ENCODE measurements around the gene RIN3. TPM values are rescaled to one million over a fixed set of nuclear protein-coding genes. Genes with fewer than 3 reads are reported as not detected.

The RIN3 gene
- total and polyA plus RNA-seq, 8 donors, result 13.8 to 54.8 (median 18.0) TPM

DNA sequence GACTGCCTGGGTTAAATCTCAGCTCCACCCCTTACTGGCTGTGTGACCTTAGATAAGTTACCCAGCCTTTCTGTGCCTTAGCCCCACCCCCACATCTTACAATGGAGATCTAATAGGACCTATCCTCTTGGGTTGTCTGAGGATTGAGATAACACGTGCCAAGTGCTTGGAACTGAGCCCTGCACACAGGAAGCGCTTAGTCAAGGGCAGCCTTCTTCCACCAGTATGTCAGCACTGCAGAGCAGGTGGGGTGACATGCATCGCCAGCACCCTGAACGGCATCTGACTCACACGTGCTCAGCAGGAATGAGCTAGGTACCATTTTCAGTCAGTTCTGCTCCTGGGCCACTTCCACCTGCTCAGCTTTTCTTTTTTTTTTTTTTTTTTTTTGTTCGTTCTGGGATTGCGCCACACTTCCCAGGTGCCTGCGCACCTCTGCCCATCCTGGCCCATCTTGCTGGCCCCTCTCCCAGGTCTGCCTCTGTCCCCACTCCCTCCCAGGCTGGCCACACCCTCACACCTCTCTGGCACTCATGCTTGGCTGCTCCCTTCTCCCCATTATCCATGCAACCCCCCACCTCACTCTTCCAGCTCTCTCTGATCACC is 215.3 kb downstream of the RIN3 start:
- peak in 1 of 4 donors; percentile 65 for DNase-seq

DNA sequence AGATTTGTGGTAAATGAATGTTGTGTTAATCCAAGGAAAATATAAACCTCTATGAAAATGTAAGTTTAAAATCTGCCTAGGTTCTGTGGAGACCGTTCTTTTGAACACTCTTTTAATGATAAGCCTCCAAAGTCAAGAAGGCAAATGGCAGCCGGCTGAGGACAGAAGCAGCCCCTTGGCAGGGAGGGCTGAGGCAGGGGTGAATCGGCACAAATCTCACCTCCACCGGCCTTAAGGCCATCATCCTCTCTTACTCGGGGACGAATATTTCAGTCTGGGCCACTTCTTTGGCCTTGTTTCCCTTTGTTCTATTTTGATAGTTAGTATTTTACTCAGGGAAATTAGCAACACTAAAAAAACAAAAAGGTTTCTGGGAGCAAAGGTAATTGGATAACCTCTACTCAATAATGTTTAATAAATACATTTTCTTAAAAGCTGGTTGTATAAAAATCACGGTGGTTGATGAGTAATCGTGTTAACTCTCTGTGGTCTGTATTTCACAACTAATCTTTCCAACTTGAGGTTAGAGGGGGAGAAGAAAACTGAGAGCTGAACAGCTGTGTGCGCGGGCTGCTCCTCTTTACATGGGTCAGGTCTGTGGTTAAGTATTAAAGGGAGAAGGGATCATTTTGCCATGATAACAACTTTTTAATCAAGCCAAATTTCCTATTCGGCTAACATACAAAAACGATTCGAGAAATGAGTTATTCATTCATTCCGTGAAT is 216.2 kb downstream of the RIN3 start:
- Histone ChIP-seq H3K9me3 (no peaks in the 10 kb centered on the region), H3K27me3 (no peaks in the 10 kb centered on the region), H3K4me1 (peaks cover 19 to 54% of the 10 kb centered on the region in 2 donors), H3K4me3 (no peak overlapping the region), H3K36me3 (peaks cover 0 to 28% of the 10 kb centered on the region in 2 donors), H3K27ac (no peak overlapping the region)
- ATAC-seq (no peak), DNase-seq (no peak)
- intact Hi-C loops (cut with DNase I), result no loop called here
- TF ChIP-seq, protein P1, sequence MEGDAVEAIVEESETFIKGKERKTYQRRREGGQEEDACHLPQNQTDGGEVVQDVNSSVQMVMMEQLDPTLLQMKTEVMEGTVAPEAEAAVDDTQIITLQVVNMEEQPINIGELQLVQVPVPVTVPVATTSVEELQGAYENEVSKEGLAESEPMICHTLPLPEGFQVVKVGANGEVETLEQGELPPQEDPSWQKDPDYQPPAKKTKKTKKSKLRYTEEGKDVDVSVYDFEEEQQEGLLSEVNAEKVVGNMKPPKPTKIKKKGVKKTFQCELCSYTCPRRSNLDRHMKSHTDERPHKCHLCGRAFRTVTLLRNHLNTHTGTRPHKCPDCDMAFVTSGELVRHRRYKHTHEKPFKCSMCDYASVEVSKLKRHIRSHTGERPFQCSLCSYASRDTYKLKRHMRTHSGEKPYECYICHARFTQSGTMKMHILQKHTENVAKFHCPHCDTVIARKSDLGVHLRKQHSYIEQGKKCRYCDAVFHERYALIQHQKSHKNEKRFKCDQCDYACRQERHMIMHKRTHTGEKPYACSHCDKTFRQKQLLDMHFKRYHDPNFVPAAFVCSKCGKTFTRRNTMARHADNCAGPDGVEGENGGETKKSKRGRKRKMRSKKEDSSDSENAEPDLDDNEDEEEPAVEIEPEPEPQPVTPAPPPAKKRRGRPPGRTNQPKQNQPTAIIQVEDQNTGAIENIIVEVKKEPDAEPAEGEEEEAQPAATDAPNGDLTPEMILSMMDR (IDR thresholded peaks at IDR 0.05), result no peak

More for the DNA sequence above, 215.3 kb downstream of the RIN3 start:
- H3K9me3 ChIP-seq, result no peaks in the 10 kb centered on the region
- H3K27ac ChIP-seq, result no peak overlapping the region
- ATAC-seq, result peak; percentile 16
- H3K4me3 ChIP-seq, result no peak overlapping the region
- no peaks in the 10 kb centered on the region for H3K27me3 ChIP-seq
- H3K36me3 ChIP-seq, result peaks cover 0 to 28% of the 10 kb centered on the region in 2 donors
- TF ChIP-seq, protein P1 (IDR thresholded peaks at IDR 0.05), result no peak
- peaks cover 19 to 61% of the 10 kb centered on the region in 2 donors for H3K4me1 ChIP-seq
- intact Hi-C loops (cut with DNase I), result no loop called here

DNA sequence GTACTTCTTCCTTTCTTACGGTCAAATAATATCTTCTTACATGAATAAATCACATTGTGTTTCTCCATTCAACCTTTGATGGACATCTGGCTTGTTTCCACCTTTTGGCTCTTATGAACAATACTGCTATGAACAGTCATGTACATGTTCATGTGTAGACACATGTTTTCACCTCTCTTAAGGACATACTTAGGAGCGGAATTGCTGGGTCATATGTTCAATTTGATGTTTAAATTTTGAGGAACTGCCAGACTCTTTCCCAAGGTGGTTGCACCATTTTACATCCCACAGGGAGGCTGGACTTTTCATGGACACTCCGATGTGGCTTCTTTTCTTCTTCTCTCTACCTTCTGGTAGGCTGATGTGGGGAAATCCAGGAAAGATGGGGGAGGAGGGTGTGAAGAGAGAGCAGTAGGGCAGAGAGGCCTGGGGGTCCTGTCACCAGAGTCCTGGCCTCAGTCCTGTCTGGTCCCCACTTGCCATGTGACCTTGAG is 218.1 kb downstream of the RIN3 start:
- peaks cover 0 to 28% of the 10 kb centered on the region in 2 donors for H3K36me3 ChIP-seq

DNA sequence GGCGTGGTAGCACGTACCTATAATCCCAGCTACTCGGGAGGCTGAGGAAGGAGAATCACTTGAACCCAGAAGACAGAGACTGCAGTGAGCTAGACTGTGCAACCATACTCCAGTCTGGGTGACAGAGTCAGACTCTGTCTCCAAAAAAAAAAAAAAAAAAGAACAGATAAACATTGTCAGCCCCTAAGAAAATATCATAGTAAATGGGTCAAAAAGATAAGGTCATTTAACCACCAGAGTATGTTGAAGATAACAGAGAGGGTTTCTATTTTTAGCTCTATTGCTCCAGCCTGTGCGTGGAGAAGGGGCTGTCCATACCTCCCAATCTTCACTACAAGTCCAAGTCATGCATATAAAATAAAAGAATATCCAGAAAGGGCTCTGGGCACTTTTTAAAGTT is 219.4 kb downstream of the RIN3 start:
- H3K4me1 ChIP-seq, result peaks cover 4 to 27% of the 10 kb centered on the region in 2 donors
- no peak for ATAC-seq
- TF ChIP-seq, protein P1 (IDR thresholded peaks at IDR 0.05), result no peak

More for the DNA sequence above, 218.1 kb downstream of the RIN3 start:
- no peak for DNase-seq
- intact Hi-C loops (cut with DNase I), result no loop called here
- TF ChIP-seq, protein P1 (IDR thresholded peaks at IDR 0.05), result no peak
- Histone ChIP-seq H3K4me1 (peaks cover 7 to 37% of the 10 kb centered on the region in 2 donors), H3K9me3 (no peaks in the 10 kb centered on the region), H3K4me3 (no peak overlapping the region), H3K27me3 (no peaks in the 10 kb centered on the region), H3K27ac (no peak overlapping the region)
- ATAC-seq, result no peak

DNA sequence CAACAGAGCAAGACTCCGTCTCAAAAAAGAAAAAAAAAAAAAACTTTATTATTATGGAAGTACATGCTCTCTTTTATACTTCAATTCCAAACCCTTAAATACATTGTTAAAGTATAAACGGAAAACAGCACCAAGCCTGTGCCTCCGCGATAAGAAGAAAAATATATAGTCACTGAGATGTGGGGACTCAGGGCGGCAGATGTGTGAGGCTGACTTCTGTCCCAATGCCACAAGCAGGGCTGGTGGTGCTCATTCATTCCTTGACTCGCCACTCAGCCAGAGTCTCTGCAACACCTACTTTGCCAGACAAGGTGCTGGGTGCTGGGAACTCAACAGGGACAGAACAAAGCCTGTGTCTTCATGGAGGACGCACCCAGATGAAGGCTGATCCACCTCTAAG is 221.0 kb downstream of the RIN3 start:
- H3K36me3 ChIP-seq, result peaks cover 0 to 30% of the 10 kb centered on the region in 2 donors
- no peak overlapping the region for H3K27ac ChIP-seq
- no peak for ATAC-seq
- intact Hi-C loops (cut with DNase I), result no loop called here
- H3K9me3 ChIP-seq, result no peaks in the 10 kb centered on the region
- TF ChIP-seq, protein P1 (IDR thresholded peaks at IDR 0.05), result no peak
- peaks cover 2 to 13% of the 10 kb centered on the region in 2 donors for H3K4me1 ChIP-seq
- DNase-seq, result no peak
- no peaks in the 10 kb centered on the region for H3K27me3 ChIP-seq
- H3K4me3 ChIP-seq, result no peak overlapping the region

More for the DNA sequence above, 219.4 kb downstream of the RIN3 start:
- intact Hi-C loops (cut with DNase I), result no loop called here
- Histone ChIP-seq H3K4me3 (no peak overlapping the region), H3K27ac (no peak overlapping the region), H3K27me3 (no peaks in the 10 kb centered on the region), H3K9me3 (no peaks in the 10 kb centered on the region), H3K36me3 (peaks cover 0 to 28% of the 10 kb centered on the region in 2 donors)
- no peak for DNase-seq
